Measurements from ENCODE around the gene FGGY.
"Not testable (repeated sequence)": the region's sequence is repeated elsewhere in the genome, so short reads cannot be mapped to it uniquely, and the experiment has no call there.

FGGY gene

GRCh38 chr1:59511476-59512465 is 214.9 kb downstream of the FGGY start:
- DNase-seq (ENCODE audit: low read depth in 2 of 2): no peak

DNA sequence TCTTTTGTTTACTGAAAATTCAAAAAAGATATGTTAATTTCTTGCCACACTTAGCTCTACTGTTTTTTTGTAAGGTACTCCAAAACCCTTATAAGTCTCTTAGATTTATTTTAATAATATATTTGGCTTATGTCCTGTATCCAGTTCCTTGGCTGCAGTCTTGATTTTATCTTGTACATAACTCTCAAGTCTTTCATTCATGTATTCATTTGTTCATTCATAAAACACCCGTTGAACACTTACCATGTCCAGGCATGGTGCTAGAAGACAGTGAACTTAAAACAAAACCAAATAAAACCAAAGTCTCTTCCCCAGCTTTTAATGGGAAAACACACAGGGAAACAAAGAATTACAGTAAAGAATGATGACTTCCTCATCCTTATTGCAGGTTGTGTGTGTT is 215.8 kb downstream of the FGGY start:
- DNase-seq (ENCODE audit: low read depth in 2 of 2): no peak

DNA sequence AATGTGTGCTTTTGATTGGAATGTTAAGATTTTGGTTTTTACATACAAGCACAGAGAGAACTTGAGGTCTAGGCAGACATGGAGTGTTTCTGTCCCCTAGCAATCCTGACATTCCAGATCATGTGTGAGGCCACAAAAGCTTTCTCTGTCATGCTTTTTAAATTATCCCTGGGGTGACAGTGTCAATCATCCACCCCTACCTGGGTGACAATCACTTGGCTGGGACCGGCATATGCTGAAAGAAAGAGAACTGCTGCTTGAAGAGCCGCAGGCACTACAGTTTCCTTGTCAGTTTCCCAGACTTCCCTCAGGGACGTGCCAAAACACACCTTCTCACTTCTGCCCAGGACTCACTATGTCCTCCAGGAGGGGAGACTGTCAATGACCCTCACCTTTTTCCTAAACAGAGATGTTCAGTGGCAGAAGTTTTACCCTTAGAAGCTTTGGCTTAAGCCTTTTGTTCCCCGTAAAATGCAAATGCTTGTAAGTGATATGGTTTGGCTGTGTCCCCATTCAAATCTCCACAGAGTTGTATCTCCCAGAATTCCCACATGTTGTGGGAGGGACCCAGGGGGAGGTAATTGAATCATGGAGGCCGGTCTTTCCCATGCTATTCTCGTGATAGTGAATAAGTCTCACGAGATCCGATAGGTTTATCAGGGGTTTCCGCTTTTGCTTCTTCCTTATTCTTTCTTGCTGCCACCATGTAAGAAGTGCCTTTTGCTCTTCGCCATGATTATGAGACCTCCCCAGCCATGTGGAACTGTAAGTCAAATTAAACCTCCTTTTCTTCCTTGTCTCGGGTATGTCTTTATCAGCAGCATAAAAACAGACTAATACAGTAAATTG is 217.4 kb downstream of the FGGY start:
- no peak for DNase-seq (ENCODE audit: low read depth in 2 of 2)

DNA sequence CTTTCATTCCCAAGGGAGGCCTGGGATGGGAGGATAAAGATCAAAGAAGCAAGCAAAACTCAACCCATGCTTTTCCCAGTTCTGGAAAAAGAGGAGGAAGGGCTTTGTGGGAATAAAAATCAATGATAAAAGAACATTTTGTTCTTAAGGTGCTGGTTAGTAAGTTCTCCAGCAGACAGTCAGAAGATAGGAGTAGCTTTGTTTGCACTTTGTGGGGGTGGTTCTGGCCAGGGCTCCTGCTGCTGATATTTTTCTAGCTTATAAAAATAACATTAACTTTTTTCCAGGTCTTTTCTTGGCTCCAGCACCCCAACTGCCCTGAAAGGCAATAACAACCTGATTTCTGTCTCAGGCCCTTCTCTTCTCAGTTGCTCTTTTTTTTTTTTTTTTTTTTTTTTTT is 220.0 kb downstream of the FGGY start:
- DNase-seq (ENCODE audit: low read depth in 2 of 2): no peak

- DNase-seq (ENCODE audit: low read depth in 2 of 2): no peak
Measured at GRCh38 chr1:59520194-59520593, 223.3 kb downstream of the FGGY start.

DNA sequence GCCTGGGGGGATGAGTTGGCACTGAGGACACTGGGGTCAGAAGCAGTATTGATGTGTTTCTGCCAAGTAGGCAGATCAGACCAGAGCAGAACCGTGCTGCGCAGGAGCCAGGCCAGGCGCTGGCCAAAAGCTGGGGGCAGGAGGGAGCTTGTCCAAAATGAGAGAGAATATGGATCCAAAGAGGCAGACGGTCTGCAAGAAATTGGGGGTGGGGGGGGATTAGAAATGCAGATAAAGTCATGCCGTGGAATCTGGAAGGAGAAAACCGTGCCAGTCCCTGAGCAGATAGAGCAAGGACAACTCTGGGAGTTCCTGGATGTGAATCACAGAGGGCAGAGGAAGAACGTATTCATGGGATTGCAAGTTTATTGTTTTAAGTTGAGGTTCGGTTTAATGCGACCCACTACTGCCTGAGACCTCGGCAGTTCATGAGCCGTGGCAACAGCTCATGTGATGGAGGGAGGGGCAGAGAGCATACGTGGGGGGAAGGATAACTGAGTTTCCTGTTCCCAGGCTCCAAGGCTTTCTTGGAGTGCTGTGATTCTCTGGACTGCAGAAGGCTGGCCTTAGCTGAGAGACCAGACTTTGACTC is 224.0 kb downstream of the FGGY start:
- no peak for DNase-seq (ENCODE audit: low read depth in 2 of 2)

GRCh38 chr1:59521456-59521855 is 224.6 kb downstream of the FGGY start:
- DNase-seq (ENCODE audit: low read depth in 2 of 2): no peak

- no peak for DNase-seq (ENCODE audit: low read depth in 2 of 2)
Measured at GRCh38 chr1:59522925-59523505, 226.1 kb downstream of the FGGY start.

GRCh38 chr1:59523745-59524450 is 227.0 kb downstream of the FGGY start:
- DNase-seq (ENCODE audit: low read depth in 2 of 2): no peak

DNA sequence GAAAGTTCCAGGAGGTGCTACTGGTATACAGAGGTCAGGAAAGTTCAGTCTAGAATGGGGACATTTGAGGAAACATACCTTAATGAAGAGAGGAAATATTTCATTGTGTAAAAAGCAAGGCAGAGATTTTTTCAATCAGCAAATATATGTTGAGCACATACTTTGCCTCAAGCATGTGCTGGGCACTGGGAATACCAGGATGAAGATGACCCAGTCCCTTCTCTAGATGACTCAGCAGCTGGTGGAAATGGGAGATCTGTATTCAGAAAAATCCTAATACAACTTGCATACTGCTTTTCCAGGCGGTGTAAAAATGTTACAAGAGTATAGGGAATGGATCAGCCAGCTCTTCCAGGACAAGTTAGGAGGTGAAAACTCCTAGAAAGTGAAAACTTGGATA is 229.3 kb downstream of the FGGY start:
- no peak for DNase-seq (ENCODE audit: low read depth in 2 of 2)

- no peak for DNase-seq (ENCODE audit: low read depth in 2 of 2)
Measured at GRCh38 chr1:59528471-59528870, 231.6 kb downstream of the FGGY start.

DNA sequence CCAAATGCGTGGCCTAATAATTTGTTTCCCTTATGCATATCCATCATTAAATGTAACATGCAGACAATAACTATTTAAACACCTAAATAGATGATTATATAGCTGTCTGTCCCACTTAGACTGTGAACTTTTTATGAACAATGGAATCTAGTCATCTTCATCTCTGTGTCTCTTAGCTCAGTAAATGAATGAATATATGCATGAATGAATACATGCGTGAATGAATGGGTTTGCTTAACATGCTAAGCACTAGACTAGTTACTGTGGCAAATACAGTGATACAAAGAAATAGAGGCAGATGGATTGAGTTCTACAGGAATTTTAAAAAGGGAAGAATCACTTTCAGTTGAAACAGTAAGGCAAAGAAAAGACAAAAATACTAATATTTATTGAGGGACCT is 232.0 kb downstream of the FGGY start:
- DNase-seq (ENCODE audit: low read depth in 2 of 2): no peak

DNA sequence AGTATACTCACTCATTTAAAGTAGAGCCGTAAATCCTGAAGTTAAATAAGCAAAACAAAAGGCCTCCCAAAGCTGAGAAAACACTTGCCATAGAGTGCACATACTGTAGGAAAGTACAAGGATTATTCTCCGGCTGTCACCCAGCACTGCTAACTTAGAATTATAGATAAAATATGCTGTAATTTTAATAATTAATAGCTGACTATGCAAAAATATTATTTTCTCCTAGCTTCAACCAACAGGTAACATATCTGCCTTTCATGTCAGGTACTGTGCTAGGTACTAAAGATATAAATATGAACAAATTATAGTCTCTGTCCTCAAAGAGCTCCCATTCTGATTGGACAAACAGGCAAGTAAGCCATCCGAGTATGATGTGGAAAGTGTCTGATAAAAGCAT is 233.2 kb downstream of the FGGY start:
- no peak for DNase-seq (ENCODE audit: low read depth in 2 of 2)

GRCh38 chr1:59532102-59532501 is 235.2 kb downstream of the FGGY start:
- no peak for DNase-seq (ENCODE audit: low read depth in 2 of 2)

DNA sequence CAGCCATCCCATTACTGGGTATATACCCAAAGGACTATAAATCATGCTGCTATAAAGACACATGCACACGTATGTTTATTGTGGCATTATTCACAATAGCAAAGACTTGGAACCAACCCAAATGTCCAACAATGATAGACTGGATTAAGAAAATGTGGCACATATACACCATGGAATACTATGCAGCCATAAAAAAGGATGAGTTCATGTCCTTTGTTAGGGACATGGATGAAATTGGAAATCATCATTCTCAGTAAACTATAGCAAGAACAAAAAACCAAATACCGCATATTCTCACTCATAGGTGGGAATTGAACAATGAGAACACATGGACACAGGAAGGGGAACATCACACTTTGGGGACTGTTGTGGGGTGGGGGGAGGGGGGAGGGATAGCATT is 241.6 kb downstream of the FGGY start:
- not testable (repeated sequence) for DNase-seq (ENCODE audit: low read depth in 2 of 2)

GRCh38 chr1:59539961-59540681 is 243.2 kb downstream of the FGGY start:
- no peak for DNase-seq (ENCODE audit: low read depth in 2 of 2)

- DNase-seq (ENCODE audit: low read depth in 2 of 2): no peak
Measured at GRCh38 chr1:59541161-59541560, 244.3 kb downstream of the FGGY start.

GRCh38 chr1:59541891-59542290 is 245.0 kb downstream of the FGGY start:
- no peak for DNase-seq (ENCODE audit: low read depth in 2 of 2)

DNA sequence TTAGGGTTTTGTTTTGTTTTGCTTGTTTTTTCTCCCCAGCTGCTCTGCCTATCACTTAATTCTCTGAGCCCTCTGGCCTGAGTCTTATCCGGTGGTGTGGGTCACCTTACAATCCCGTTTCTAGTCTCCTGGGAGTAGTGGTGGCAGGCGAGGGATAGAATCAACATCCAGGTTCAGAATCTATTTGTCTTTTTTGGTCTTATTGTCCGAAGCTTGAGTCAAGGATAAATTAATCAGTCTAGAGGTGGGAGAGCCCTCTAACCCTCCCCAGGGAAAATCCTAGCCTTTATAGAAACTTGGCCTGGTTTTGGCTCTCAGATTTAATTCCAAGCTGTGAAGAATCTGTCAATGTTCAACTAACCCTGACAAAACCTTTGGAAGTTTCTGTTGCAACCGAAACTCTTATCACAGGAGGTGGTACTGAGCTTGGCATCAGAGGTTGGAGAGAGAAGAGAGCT is 246.3 kb downstream of the FGGY start:
- DNase-seq (ENCODE audit: low read depth in 2 of 2): no peak

DNA sequence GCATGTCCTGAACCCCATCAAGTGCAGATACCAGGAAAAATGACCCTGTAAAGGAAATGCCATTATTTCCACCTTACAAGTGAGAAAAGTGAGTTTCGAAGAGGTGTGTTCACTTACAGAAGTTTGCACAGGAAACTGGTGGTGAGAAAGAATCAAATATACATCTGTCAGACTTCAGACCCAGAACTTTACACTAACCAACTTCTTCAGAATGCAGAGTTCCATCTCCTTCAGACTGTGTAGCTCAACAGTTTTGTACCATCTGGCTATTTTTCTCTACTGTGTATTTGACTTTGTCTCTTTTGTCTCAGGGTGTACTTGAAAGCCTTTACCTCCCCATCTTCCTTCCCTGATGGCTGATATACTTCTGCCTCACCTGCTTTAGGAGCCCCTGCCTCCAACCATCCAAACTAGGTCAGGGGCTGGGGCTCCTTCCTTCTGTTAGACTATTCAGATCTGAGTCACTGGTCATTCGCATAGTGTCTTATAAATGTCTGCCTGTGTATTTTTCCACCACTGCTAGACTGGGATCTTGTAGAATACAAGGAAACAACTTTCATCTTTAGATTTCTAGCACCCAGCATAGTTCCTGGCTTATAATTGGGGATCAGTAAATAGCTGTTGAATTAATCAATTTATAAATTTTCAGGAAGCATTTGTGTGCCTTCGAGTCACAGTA is 247.9 kb downstream of the FGGY start:
- DNase-seq (ENCODE audit: low read depth in 2 of 2): no peak

Measured in stimulated activated CD4-positive, alpha-beta T cell treated with anti-CD3 and anti-CD28 coated beads, Interleukin-1b, Interleukin-23, amount 100 ng/mL, for 4 hours (primary cell).